ENCODE measurements around the gene TPO. TPM values are rescaled to one million over a fixed set of nuclear protein-coding genes. Genes with fewer than 3 reads are reported as not detected.

Gene TPO
- polyA plus RNA-seq, 1 donor = 0.20 TPM

GRCh38 chr2:1521878-1522830 is 108.9 kb downstream of the TPO start:
- DNase-seq = no peak

- no peak for DNase-seq
Observed at GRCh38 chr2:1527153-1527992, 114.1 kb downstream of the TPO start.

- DNase-seq = no peak
Observed at GRCh38 chr2:1528273-1529064, 115.2 kb downstream of the TPO start.

GRCh38 chr2:1538663-1539062 is 125.4 kb downstream of the TPO start:
- DNase-seq = no peak

- DNase-seq = no peak
Observed at GRCh38 chr2:1539441-1539840, 126.2 kb downstream of the TPO start.

GRCh38 chr2:1539973-1540372 is 126.7 kb downstream of the TPO start:
- DNase-seq = no peak

- DNase-seq = no peak
Observed at GRCh38 chr2:1540481-1540880, 127.2 kb downstream of the TPO start.

GRCh38 chr2:1541040-1541439 is 127.8 kb downstream of the TPO start:
- DNase-seq = no peak

GRCh38 chr2:1541819-1542475 is 128.7 kb downstream of the TPO start:
- DNase-seq = no peak

- no peak for DNase-seq
Observed at GRCh38 chr2:1542971-1543370, 129.7 kb downstream of the TPO start.

GRCh38 chr2:1543776-1544477 is 130.7 kb downstream of the TPO start:
- DNase-seq = no peak

GRCh38 chr2:1544478-1545069 is 131.3 kb downstream of the TPO start:
- no peak for DNase-seq

- peak; percentile 57 for DNase-seq
Observed at GRCh38 chr2:1546023-1546591, 132.8 kb downstream of the TPO start.

- no peak for DNase-seq
Observed at GRCh38 chr2:1546901-1547300, 133.6 kb downstream of the TPO start.

GRCh38 chr2:1548910-1549673 is 135.8 kb downstream of the TPO start:
- no peak for DNase-seq

- no peak for DNase-seq
Observed at GRCh38 chr2:1550076-1550475, 136.8 kb downstream of the TPO start.

- peak; percentile 50 for DNase-seq
Observed at GRCh38 chr2:1550658-1551316, 137.5 kb downstream of the TPO start.

- no peak for DNase-seq
Observed at GRCh38 chr2:1551905-1552304, 138.6 kb downstream of the TPO start.

GRCh38 chr2:1552611-1553010 is 139.3 kb downstream of the TPO start:
- no peak for DNase-seq
